SK-N-SH (cell line): ENCODE data around the gene ANO10. TPM values are rescaled to one million over a fixed set of nuclear protein-coding genes. Genes with fewer than 3 reads are reported as not detected.

Experiments used
- CTCF ChIA-PET: fragments of 300-600, 350-600 bp; formaldehyde crosslinking; extraction: SDS; loops from one replicate; lab custom pipeline; 2021; lab: Yijun Ruan, JAX
- POLR2A ChIA-PET: fragments of 350-600 bp; sonication (Branson Sonifier 250); formaldehyde crosslinking; extraction: SDS; loops from one replicate; lab custom pipeline; 2020; ENCODE audit warnings: antibody characterized with exemption, inconsistent platforms; lab: Yijun Ruan, JAX
- DNase-seq: peaks from one replicate; pipeline ENCODE4 v3.0.0; 2012
- H2AFZ ChIP-seq: fragments of 200-600 bp; sonication (generic); 2 replicates; pipeline ENCODE4 v1.8.1; 2016; ENCODE audit warnings: antibody characterized with exemption, mild to moderate bottlenecking, low read depth
- H3F3A ChIP-seq: fragments of 200-600 bp; sonication (generic); replicated peaks from 2 replicates; pipeline ENCODE3; 2016; ENCODE audit warnings: antibody characterized with exemption, mild to moderate bottlenecking; ENCODE audit not compliant: insufficient read depth
- H3K27ac ChIP-seq, 2 experiments: fragments of 200-500 bp in 1 of 2; fragments of 200-600 bp in 1 of 2; sonication (Bioruptor generic) in 1 of 2; sonication (generic), shearing (Covaris generic) in 1 of 2; 2 replicates each; pipeline versions ENCODE4 v1.5.1 to v1.6.1; 2014 to 2016; ENCODE audit warnings: low read depth in 2 of 2, inconsistent platforms in 1 of 2, low read length in 1 of 2, mild to moderate bottlenecking in 1 of 2, mixed read lengths in 1 of 2
- H3K27me3 ChIP-seq: fragments of 200-600 bp; sonication (generic), shearing (Covaris generic); 2 replicates; pipeline ENCODE4 v1.6.1; 2016; ENCODE audit warnings: mixed run types; ENCODE audit not compliant: insufficient read depth
- H3K36me3 ChIP-seq, 2 experiments: fragments of 200-500 bp in 1 of 2; fragments of 200-600 bp in 1 of 2; sonication (Bioruptor generic) in 1 of 2; sonication (generic) in 1 of 2; replicated peaks in 1 of 2; 2 replicates each; pipeline versions ENCODE3 to v1.5.1; 2014 to 2016; ENCODE audit warnings: low read length in 1 of 2, mild to moderate bottlenecking in 1 of 2; ENCODE audit not compliant: insufficient read depth in 2 of 2, control insufficient read depth in 1 of 2
- H3K4me1 ChIP-seq, 2 experiments: fragments of 200-500 bp in 1 of 2; fragments of 200-600 bp in 1 of 2; sonication (Bioruptor generic) in 1 of 2; sonication (generic), shearing (Covaris generic) in 1 of 2; 2 replicates each; pipeline versions ENCODE4 v1.5.1 to v1.6.1; 2014 to 2016; ENCODE audit warnings: low read depth in 1 of 2, low read length in 1 of 2, mixed run types in 1 of 2; ENCODE audit not compliant: insufficient read depth in 2 of 2, control insufficient read depth in 1 of 2
- H3K4me2 ChIP-seq: fragments of 200-600 bp; sonication (generic), shearing (Covaris generic); 2 replicates; pipeline ENCODE4 v1.6.1; 2017; ENCODE audit warnings: mixed run types
- H3K4me3 ChIP-seq, 2 experiments: fragments of 200-500 bp in 1 of 2; fragments of 200-600 bp in 1 of 2; sonication (Bioruptor generic) in 1 of 2; sonication (generic), shearing (Covaris generic) in 1 of 2; 2 replicates each; pipeline versions ENCODE4 v1.5.1 to v1.8.1; 2014 to 2016; ENCODE audit warnings: low read depth in 2 of 2, inconsistent platforms in 1 of 2, low read length in 1 of 2, mild to moderate bottlenecking in 1 of 2, mixed read lengths in 1 of 2, moderate library complexity in 1 of 2
- H3K79me2 ChIP-seq: fragments of 200-600 bp; sonication (generic); 2 replicates; pipeline ENCODE4 v1.8.1; 2017; ENCODE audit warnings: mild to moderate bottlenecking; ENCODE audit not compliant: insufficient read depth
- H3K9ac ChIP-seq: fragments of 200-600 bp; sonication (generic); 2 replicates; pipeline ENCODE4 v1.6.1; 2017; ENCODE audit warnings: mixed run types
- H3K9me2 ChIP-seq: fragments of 200-600 bp; sonication (generic); 2 replicates; pipeline ENCODE4 v1.6.1; 2017; ENCODE audit warnings: mixed run types
- H3K9me3 ChIP-seq: fragments of 200-600 bp; sonication (generic); 2 replicates; pipeline ENCODE4 v1.6.1; 2017; ENCODE audit warnings: mixed run types, mild to moderate bottlenecking, moderate library complexity
- H4K20me1 ChIP-seq: fragments of 200-600 bp; sonication (generic); 2 replicates; pipeline ENCODE4 v1.6.1; 2017; ENCODE audit warnings: mild to moderate bottlenecking, mixed run types; ENCODE audit not compliant: insufficient read depth
- ELF1 ChIP-seq: IDR thresholded peaks from 2 replicates; pipeline ENCODE4 v1.4.0; 2012
- EP300 ChIP-seq, 2 experiments: IDR thresholded peaks; 2 replicates each; pipeline versions ENCODE4 v1.4.0 to v1.6.1; 2012; ENCODE audit warnings: borderline replicate concordance in 1 of 2, low read depth in 1 of 2, low read length in 1 of 2
- FOSL2 ChIP-seq: IDR thresholded peaks from 2 replicates; pipeline ENCODE4 v1.4.0; 2012; ENCODE audit warnings: low read depth, mild to moderate bottlenecking, moderate library complexity, borderline replicate concordance
- FOXJ3 ChIP-seq: sonication (generic); formaldehyde crosslinking; IDR thresholded peaks from 2 replicates; pipeline ENCODE4 v1.5.1; 2020; ENCODE audit warnings: mild to moderate bottlenecking, missing genetic modification reagents
- FOXM1 ChIP-seq: IDR thresholded peaks from 2 replicates; pipeline ENCODE4 v1.4.0; 2012; ENCODE audit warnings: low read depth, mild to moderate bottlenecking
- GABPA ChIP-seq: IDR thresholded peaks from 2 replicates; pipeline ENCODE4 v1.4.0; 2012; ENCODE audit warnings: low read depth, mild to moderate bottlenecking
- GATA2 ChIP-seq: sonication (generic); formaldehyde crosslinking; IDR thresholded peaks from 2 replicates; pipeline ENCODE4 v1.5.0; 2020; ENCODE audit warnings: mild to moderate bottlenecking, missing genetic modification reagents
- MEF2A ChIP-seq: IDR thresholded peaks from 2 replicates; pipeline ENCODE4 v1.4.0; 2012; ENCODE audit warnings: low read depth, borderline replicate concordance
- MXI1 ChIP-seq: IDR thresholded peaks from 2 replicates; pipeline ENCODE4 v1.6.1; 2012; ENCODE audit warnings: mild to moderate bottlenecking, low read depth, low read length, improper control_type of control experiment
- NRF1 ChIP-seq: IDR thresholded peaks from 2 replicates; pipeline ENCODE4 v1.6.1; 2012; ENCODE audit warnings: low read depth, mild to moderate bottlenecking, low read length
- PBX3 ChIP-seq: IDR thresholded peaks from 2 replicates; pipeline ENCODE4; 2012
- REST ChIP-seq: IDR thresholded peaks from 2 replicates; pipeline ENCODE4 v1.6.1; 2012; ENCODE audit warnings: mild to moderate bottlenecking, low read depth, low read length, moderate library complexity
- RFX5 ChIP-seq: IDR thresholded peaks from 2 replicates; pipeline ENCODE4 v1.6.1; 2012; ENCODE audit warnings: mild to moderate bottlenecking, improper control_type of control experiment, low read length
- WGBS: methylation state at CpG from one replicate; pipeline ENCODE4 v1.1.6; 2017; ENCODE audit warnings: low lambda C conversion rate; 5-methylcytosine and 5-hydroxymethylcytosine counted together
- polyA plus RNA-seq, 3 experiments: library from polyadenylated mRNA; depleted of rRNA; stranded (reverse); fragments of >200 nt; gene quantifications; 2 replicates each; pipeline ENCODE4 v1.2.3, GENCODE V29; 2012
- TF ChIP-seq, protein P1 (sequence below): fragments of 150-350 bp; IDR thresholded peaks from 2 replicates; pipeline ENCODE4 v1.6.1; 2016; ENCODE audit warnings: mild to moderate bottlenecking, low read depth, low read length

The ANO10 gene
- polyA plus RNA-seq, 1 of the 3 experiments (the other 2 are of a cell fraction), result 16.8 TPM

GRCh38 chr3:43434431-43434830, 187.4 kb downstream of the ANO10 start:
- Histone ChIP-seq H3K36me3 (no peaks in the 10 kb centered on the region), H4K20me1 (no peaks in the 10 kb centered on the region), H2AFZ (no peak overlapping the region), H3F3A (peaks cover 4% of the 10 kb centered on the region), H3K79me2 (no peaks in the 10 kb centered on the region), H3K9ac (no peak overlapping the region), H3K4me2 (no peak overlapping the region), H3K4me1 (peaks cover 0 to 3% of the 10 kb centered on the region in 2 experiments; a peak in 2 of 4 replicates), H3K4me3 (no peak overlapping the region), H3K27me3 (no peaks in the 10 kb centered on the region), H3K9me2 (no peaks in the 10 kb centered on the region), H3K27ac (peak overlapping the region in 1 of 2 experiments; percentile 66; a peak in 2 of 4 replicates), H3K9me3 (no peaks in the 10 kb centered on the region)
- 84% methylated on average over 2 of the region's 2 CpGs for WGBS
- CTCF ChIA-PET, result no interaction called here
- TF ChIP-seq MEF2A, result no peak
- no peak for TF ChIP-seq GATA2
- TF ChIP-seq ELF1, result no peak
- TF ChIP-seq FOSL2, result no peak
- TF ChIP-seq FOXM1, result no peak
- no peak for TF ChIP-seq RFX5
- no peak for TF ChIP-seq MXI1
- TF ChIP-seq REST, result no peak
- TF ChIP-seq NRF1, result no peak
- TF ChIP-seq FOXJ3, result no peak
- no peak for TF ChIP-seq GABPA
- no peak for TF ChIP-seq EP300 (IDR thresholded peaks at IDR 0.05; ENCODE audit: borderline replicate concordance in 1 of 2, low read depth in 1 of 2, low read length in 1 of 2)
- TF ChIP-seq, protein P1, sequence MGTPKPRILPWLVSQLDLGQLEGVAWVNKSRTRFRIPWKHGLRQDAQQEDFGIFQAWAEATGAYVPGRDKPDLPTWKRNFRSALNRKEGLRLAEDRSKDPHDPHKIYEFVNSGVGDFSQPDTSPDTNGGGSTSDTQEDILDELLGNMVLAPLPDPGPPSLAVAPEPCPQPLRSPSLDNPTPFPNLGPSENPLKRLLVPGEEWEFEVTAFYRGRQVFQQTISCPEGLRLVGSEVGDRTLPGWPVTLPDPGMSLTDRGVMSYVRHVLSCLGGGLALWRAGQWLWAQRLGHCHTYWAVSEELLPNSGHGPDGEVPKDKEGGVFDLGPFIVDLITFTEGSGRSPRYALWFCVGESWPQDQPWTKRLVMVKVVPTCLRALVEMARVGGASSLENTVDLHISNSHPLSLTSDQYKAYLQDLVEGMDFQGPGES, result no peak
- TF ChIP-seq PBX3, result no peak
- no peak for DNase-seq
- POLR2A ChIA-PET, result no interaction called here
